ENCODE measurements around the gene RUBCN.

Gene RUBCN

GRCh38 chr3:197736491-197737318 lies at the start of gene RUBCN:
TSS of gene RUBCN (minus strand) at chr3:197736904. CDS start at chr3:197736719, 185 bp downstream.
- peak; percentile 96 for DNase-seq (ENCODE audit: low spot score)

- no peak for DNase-seq (ENCODE audit: low spot score)
Measured at GRCh38 chr3:197784019-197784585, 47.4 kb upstream of the RUBCN start.

GRCh38 chr3:197782230-197782629 lies 45.5 kb upstream of the RUBCN start:
- no peak for DNase-seq (ENCODE audit: low spot score)

GRCh38 chr3:197775317-197775716 lies 38.6 kb upstream of the RUBCN start:
- DNase-seq (ENCODE audit: low spot score): no peak

- DNase-seq (ENCODE audit: low spot score): no peak
Measured at GRCh38 chr3:197761784-197762183, 25.1 kb upstream of the RUBCN start.

- DNase-seq (ENCODE audit: low spot score): no peak
Measured at GRCh38 chr3:197758512-197758911, 21.8 kb upstream of the RUBCN start.

GRCh38 chr3:197756704-197757103 lies 20.0 kb upstream of the RUBCN start:
- no peak for DNase-seq (ENCODE audit: low spot score)

GRCh38 chr3:197753263-197753662 lies 16.6 kb upstream of the RUBCN start:
- DNase-seq (ENCODE audit: low spot score): no peak

- DNase-seq (ENCODE audit: low spot score): no peak
Measured at GRCh38 chr3:197752107-197752506, 15.4 kb upstream of the RUBCN start.

GRCh38 chr3:197750858-197751737 lies 14.4 kb upstream of the RUBCN start:
- peak; percentile 42 for DNase-seq (ENCODE audit: low spot score)

GRCh38 chr3:197750396-197750831 lies 13.7 kb upstream of the RUBCN start:
- DNase-seq (ENCODE audit: low spot score): peak; percentile 66

GRCh38 chr3:197749601-197750395 lies 13.1 kb upstream of the RUBCN start, which contains the start of gene FYTTD1:
TSS of gene FYTTD1 (plus strand) at chr3:197749883. CDS start at chr3:197749972, 89 bp downstream.
- DNase-seq (ENCODE audit: low spot score): peak; percentile 89

- DNase-seq (ENCODE audit: low spot score): peak; percentile 70
Measured at GRCh38 chr3:197749315-197749600, 12.6 kb upstream of the RUBCN start.

GRCh38 chr3:197748597-197749314 lies 12.1 kb upstream of the RUBCN start:
- DNase-seq (ENCODE audit: low spot score): peak; percentile 51

GRCh38 chr3:197746801-197747237 lies 10.1 kb upstream of the RUBCN start:
- DNase-seq (ENCODE audit: low spot score): peak; percentile 23

- no peak for DNase-seq (ENCODE audit: low spot score)
Measured at GRCh38 chr3:197746209-197746608, 9.5 kb upstream of the RUBCN start.

GRCh38 chr3:197742787-197743186 lies 6.1 kb upstream of the RUBCN start:
- DNase-seq (ENCODE audit: low spot score): no peak

- DNase-seq (ENCODE audit: low spot score): no peak
Measured at GRCh38 chr3:197737749-197738462, 1.2 kb upstream of the RUBCN start.

- DNase-seq (ENCODE audit: low spot score): no peak
Measured at GRCh38 chr3:197737319-197737649, 580 bp upstream of the RUBCN start.

- DNase-seq (ENCODE audit: low spot score): no peak
Measured at GRCh38 chr3:197736010-197736490, 654 bp downstream of the RUBCN start.
